ENCODE data around the gene HAPLN2.
"Not testable (repeated sequence)": the region's sequence is repeated elsewhere in the genome, so short reads cannot be mapped to it uniquely, and the experiment has no call there.

The HAPLN2 gene

GRCh38 chr1:156592158-156592909 is 26.9 kb upstream of the HAPLN2 start:
- DNase-seq (ENCODE audit: low spot score) = no peak

DNA sequence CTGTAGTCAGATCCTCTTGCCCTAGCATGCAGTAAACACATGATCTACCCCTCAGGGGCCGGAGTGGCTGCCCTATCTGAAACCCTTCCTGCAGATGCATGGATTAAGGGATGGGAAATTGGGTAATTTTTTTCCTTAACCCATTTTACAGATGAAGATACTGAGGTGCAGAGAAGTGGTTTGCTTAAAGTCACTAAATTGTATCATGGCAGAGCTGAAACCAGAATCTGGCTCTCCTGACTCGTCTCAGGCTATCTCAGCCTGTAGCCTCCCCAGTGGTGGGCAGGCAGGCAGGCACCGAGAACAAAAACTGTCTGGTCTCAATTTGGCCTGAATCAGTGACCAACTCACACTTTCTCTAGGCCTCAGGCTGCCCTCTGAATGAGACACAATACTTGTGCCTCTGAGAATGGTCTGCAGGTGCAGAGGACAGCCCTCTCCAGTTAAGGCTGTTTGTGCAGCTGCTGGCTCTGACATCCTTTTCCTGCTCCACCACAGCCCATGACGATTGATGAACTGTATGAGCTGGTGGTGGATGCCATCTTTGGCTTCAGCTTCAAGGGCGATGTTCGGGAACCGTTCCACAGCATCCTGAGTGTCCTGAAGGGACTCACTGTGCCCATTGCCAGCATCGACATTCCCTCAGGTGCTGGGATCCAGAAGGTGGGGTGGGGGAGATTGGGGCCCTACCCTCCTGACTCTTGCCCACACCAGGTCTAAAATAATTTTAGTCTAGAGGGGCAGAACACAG is 26.1 kb upstream of the HAPLN2 start:
- DNase-seq (ENCODE audit: low spot score) = no peak

- no peak for DNase-seq (ENCODE audit: low spot score)
These were observed 25.6 kb upstream of the HAPLN2 start for GRCh38 chr1:156593661-156593989.

DNA sequence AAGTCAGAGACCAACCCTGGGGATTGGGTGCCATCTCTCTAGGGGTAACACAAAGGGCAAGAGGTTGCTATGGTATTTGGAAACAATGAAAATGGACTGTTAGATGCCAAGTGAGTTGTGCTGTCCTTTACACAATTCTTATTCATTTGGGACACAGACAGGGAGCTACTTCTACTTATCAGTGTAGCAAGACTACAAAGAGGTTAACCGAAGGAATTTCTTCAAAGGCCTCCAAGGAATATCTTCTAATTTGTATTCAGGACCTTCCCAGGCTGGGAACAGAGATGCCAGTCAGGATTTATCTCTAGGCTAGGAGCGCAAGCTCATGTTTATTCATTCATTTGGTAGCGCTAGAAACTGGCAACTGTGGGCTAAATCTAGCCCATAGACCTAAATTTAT is 25.0 kb upstream of the HAPLN2 start:
- DNase-seq (ENCODE audit: low spot score) = no peak

DNA sequence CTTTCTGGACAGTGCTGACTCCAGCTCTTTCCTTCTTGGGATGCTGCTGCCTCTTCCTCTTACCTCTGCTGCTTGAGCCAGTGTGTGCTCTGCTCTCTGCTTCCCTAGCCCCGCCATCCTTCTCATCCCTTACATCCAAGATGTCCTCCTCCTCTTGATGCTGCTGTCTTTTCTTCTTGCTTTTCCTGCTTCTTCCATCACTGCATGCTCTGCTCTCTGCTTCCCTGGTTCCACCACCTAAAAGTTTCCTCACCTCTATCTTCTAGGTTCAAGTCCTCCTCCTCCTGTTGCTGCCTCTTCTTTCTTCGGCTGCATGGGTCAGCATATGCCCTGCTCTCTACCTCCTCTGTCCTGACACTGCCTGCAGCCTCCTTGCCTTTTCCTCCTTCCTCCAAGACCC is 24.2 kb upstream of the HAPLN2 start:
- no peak for DNase-seq (ENCODE audit: low spot score)

DNA sequence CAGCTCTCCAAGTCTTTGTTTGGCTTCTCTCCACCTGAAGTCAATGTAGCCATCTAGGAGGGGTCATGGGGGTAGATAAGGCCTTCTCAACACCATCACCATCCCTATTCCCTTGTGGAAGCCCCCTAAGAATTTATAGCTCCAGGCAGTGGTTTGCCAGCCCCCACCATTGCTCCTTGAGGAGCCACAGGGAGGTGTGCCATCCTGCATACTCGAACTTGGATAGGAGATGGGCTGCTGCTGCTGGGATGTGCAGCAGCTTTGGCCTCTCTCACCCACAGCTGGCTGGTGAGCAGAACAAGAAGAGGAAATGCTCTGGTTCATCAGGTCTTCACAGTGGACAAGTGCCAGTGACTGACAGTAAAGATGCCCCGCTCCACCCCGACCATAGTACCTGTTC is 22.8 kb upstream of the HAPLN2 start:
- DNase-seq (ENCODE audit: low spot score) = no peak

DNA sequence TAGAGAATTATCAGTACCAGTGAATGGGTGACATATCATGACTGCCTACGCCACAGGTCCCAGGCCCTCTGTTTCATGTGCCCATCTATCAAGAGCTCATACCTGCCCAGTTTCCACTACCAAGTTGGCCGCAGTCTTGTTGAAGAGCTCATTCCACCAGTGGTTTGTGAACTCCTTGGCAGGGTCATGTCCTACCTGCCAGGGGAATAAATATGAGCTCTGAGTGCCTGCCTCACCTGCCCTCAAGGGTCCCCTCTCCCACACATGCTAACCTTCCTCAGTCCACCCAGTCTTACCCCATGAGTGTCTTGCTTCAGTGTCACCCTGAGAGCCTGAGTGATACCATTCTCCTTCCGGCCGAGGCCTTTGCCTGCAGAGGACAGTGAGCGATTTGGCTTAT is 21.1 kb upstream of the HAPLN2 start:
- no peak for DNase-seq (ENCODE audit: low spot score)

DNA sequence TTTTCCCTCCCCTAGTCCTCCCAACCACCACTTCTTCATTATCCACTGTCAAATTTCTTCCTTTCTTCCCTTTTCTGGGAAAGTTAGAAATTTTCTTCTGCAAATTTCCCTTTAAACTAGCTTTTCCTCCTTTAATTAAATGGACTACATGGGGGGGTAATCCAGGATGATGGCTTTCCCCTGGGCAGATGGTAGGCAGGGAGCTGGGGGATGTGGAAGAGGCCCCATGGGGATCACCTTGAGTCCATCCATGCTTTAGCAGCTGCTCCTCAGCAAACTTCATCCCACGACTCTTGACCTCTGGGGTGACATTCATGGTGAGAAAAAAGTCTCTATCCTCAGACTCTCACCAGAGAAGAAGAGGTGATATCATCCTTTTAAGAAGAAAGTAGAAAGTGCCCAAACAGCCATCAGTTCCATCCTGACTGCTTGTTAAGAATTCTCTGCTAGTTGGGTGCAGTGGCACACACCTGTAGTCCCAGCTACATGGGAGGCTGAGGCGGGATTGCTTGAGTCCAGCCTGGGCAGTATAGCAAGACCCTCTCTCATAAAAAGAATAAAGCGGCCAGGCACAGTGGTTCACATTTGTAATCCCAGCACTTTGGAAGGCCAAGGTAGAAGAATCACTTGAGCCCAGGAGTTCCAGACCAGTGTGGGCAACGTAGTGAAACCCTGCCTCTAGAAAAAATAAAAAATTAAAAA is 20.3 kb upstream of the HAPLN2 start:
- no peak for DNase-seq (ENCODE audit: low spot score)

DNA sequence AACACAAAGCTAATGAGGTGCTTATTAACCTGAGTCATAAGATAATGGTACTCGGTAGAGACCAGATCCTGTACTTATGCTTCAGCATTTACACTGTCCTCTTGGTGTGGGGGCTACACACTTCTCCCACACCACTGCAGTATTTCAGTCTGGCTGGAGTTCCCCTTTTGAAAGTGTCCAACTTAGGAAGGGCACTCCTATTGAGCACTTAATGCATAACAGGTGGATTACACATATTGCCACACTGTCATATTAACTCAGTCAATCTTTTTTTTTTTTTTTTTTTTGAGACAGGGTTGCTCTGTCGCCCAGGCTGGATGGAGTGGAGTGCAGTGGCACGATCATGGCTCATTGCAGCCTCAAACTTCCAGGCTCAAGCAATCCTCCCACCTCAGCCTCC is 19.4 kb upstream of the HAPLN2 start:
- no peak for DNase-seq (ENCODE audit: low spot score)

- DNase-seq (ENCODE audit: low spot score) = no peak
These were observed 18.5 kb upstream of the HAPLN2 start for GRCh38 chr1:156600733-156601121.

GRCh38 chr1:156601122-156601830 is 17.9 kb upstream of the HAPLN2 start, which contains the start of gene GPATCH4:
TSS of gene GPATCH4 (minus strand) at chr1:156601479.
- peak; percentile 88 for DNase-seq (ENCODE audit: low spot score)

DNA sequence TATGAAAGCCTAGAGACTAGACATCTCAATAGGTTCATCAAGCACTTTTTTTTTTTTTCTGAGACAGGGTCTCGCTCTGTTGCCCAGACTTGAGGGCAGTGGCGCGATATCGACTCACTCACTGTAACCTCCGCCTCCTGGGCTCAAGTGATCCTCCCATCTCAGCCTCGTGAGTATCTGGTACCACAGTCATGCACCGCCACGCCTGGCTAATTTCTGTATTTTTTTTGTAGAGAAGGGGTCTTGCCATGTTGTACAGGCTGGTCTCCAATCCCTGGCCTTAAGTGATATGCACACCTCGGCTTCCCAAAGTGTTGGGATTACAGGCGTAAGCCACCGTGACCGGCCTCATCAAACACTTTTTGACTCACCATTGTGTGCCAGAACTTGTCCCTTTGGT is 17.3 kb upstream of the HAPLN2 start:
- no peak for DNase-seq (ENCODE audit: low spot score)

GRCh38 chr1:156602557-156602993 is 16.6 kb upstream of the HAPLN2 start:
- DNase-seq (ENCODE audit: low spot score) = no peak

DNA sequence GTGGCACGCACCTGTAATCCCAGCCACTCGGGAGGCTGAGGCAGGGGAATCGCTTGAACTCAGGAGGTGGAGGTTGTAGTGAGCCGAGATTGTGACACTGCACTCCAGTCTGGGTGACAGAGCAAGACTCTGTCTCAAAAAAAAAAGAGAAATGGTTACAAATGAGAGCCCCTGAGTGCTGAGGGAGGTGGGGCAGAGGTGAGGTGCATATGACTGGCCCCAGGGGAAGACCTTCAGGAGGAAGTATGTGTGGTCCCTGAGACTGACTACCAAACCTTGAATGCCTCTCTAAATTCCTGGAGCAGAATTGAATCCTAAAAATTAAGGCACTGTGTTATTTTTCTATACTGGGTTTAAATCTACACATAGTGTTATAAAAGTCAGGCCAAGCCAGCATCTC is 11.9 kb upstream of the HAPLN2 start:
- DNase-seq (ENCODE audit: low spot score) = not testable (repeated sequence)

- DNase-seq (ENCODE audit: low spot score) = peak; percentile 95
These were observed 11.1 kb upstream of the HAPLN2 start for GRCh38 chr1:156608036-156608674.

DNA sequence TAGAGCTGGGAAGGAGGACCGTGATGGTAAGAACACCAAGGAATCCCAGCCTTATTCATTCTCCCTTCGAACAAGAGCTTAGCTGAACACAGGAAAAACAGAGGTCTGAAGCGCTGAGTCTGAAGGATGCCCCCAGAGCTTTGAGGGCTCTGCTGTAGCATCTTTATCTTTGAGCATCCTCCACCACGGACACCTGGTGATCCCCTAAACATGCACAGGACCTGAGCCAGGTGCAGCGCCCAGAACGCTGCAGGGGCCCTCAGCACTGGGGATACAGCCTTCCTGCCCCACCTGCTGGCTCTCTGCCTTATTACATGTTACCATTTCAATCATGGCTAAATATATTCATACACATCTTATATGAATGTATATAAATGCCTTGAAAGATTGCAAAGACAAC is 10.2 kb upstream of the HAPLN2 start:
- DNase-seq (ENCODE audit: low spot score) = no peak

GRCh38 chr1:156610072-156610471 is 9.1 kb upstream of the HAPLN2 start:
- not testable (repeated sequence) for DNase-seq (ENCODE audit: low spot score)

DNA sequence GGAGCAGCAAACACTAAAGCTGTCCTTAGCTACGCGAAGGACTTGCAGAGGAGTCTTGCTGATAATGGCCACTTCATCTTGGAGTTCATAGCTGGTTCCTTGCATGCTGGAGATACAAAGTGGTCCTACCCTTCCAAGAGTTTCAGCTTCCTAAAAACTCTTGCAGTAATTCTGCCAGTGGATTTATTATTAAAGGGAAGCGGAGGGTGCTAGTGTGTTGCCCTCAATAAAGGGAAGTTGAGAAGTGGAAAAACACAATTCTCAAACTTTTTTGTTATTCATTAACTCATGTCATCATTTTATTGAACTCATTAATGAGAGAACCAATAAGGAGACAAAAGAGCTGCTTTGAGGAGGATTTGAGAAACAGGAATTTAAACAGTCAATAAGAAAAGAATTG is 6.5 kb upstream of the HAPLN2 start:
- no peak for DNase-seq (ENCODE audit: low spot score)

DNA sequence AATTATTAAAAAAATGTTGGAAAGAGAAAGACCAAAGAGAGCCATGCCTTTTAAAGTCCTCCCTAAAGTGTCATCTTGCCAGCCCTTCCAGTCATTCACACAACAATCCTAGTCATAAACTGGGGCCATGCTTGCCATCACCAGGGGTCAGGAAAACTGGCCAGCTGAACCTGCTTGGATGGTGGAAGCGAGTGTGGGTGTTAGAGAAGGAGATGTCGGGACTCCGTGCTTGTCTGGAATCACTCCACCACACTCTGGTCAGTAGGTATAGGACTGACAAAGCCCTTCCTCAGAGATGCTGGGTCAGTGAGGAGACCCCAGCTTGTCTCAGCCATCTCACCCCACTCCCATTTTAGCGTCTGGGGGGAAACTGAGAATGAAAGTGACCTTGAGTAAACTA is 3.3 kb upstream of the HAPLN2 start:
- no peak for DNase-seq (ENCODE audit: low spot score)

DNA sequence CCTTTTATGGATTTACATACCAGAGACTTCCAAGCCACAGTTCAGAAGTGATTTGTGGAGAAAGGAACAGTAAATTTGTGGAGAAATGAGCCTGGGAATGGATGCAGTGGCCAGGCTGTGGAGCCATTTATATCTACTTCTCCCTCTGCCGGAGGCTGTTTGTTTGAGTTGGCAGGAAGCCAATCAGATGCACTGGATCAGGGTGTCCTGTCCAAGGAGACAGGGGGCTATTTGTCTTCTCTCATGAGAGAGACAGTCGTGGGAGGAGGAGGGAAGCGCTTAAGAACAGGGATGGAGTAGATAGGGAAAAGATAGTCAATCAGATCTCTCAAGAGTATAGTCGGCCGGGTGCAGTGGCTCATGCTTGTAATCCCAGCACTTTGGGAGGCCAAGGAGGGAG is 2.8 kb upstream of the HAPLN2 start:
- peak; percentile 93 for DNase-seq (ENCODE audit: low spot score)

GRCh38 chr1:156619582-156619955 is 354 bp downstream of the HAPLN2 start:
- no peak for DNase-seq (ENCODE audit: low spot score)

Measured in Ammon's horn (tissue), 1 donor.